GM12892 (cell line): ENCODE measurements around the gene MAPK12.

Experiments used
- DNase-seq: peaks from one replicate; pipeline ENCODE4 v3.0.0; 2011; ENCODE audit not compliant: insufficient read length
- FAIRE-seq: peaks from 2 replicates; lab custom pipeline; 2011; peaks lifted over from hg19 to GRCh38; lab: Jason Lieb, UNC
- POLR2A ChIP-seq: IDR thresholded peaks from 2 replicates; pipeline ENCODE4 v1.6.1; 2011; ENCODE audit warnings: low read depth, low read length, control low read depth
- POLR2AphosphoS5 ChIP-seq: IDR thresholded peaks from 2 replicates; pipeline ENCODE4 v1.6.1; 2011; ENCODE audit warnings: low read depth, low read length, control low read depth
- TAF1 ChIP-seq: IDR thresholded peaks from 2 replicates; pipeline ENCODE4 v1.6.1; 2011; ENCODE audit warnings: low read depth, mild to moderate bottlenecking, control low read depth, low read length, borderline replicate concordance

MAPK12 gene

DNA sequence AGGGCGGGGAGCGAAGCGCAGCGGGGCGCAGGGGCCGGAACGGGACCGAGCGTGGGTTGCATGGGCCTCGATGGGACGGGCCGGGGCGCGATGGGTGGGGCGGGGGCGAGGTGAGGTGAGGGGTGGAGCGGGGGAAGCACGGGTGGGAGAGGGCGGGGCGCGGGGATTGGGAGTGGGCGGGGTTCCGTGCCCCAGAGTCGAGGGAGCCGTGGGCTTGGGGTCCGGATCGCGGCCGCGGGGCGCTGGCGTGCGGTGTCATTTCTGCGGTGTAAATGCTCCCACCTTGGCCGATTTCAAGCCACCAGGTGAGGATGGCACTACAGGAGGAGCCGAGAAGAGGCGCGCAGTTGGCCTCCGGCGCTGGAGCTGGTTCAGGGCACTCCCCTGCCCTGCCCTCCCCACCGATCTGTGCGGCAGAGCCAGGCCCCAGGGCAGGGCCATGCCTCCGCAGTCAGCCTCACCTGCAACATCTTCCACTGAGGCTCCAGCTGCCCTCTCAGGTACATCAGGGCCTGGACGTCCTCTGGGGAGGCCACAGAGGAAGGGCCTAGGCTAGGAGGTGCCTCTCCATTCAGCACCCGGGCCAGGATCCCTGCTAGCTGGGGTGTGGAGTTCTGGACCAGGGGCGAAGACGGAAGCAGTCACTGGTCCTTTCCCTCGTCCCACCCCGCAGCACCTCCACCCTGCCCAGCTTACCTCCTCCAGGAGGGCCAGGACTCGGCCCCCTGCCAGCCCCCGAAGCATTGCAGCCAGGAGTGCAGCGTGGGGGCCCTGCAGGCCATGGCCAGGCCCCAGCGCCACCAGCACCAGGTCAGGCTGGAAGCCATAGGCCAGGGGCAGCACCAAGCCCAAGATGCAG lies 16.0 kb downstream of the MAPK12 start:
- DNase-seq (no peak), FAIRE-seq (no peak)
- TF ChIP-seq TAF1 (no peak), POLR2AphosphoS5 (no peak), POLR2A (no peak; the same call in 1 of the 2 replicates)

DNA sequence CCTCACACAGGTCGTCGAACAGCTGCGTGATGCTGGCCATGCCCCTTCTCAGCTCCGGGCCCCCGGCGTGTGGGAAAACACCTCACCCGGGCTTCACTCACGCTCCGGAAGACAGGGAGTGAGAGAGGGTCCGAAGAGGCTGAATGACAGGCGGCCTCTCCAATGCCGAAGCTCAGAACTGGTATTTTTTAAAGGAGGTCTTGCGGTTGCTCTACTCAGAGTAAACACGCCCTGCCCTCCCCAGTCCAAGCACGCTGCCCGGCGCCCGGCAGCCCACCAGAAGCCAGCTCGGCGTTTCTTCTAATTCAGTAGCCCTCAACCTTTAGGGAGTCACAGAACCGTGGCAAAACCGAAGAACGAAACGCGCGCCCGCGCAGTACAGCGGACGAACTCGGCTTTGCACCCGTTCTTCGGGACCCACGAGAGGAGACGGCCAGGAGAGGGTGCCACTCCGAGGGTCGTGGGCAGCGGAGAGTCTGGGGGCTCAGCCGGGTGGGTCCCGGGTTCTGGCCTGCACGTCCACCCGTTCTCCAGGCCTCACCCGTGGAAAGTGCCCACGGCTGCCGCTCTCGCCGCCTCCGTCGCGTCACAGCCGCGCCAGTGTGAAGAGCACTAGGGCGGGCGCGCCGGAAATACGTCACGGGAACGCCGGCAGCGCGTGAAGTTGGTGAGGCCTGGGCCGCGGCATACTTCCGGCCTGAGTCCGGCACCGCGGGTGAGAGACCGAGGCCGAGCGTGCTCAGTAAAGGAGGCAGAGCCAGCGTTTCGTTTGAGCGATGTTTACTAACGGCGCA lies 16.9 kb downstream of the MAPK12 start, which contains the start of gene TUBGCP6:
Gene TUBGCP6 (minus strand): TSS at position 604 of the 794 bp plus-strand sequence. CDS start 564 bp downstream, at position 40.
- TF ChIP-seq POLR2A: peak; percentile 92
- TF ChIP-seq POLR2AphosphoS5: peak; percentile 92
- peak; percentile 81; the same call in 1 of the 2 replicates for TF ChIP-seq TAF1
- peak; percentile 95 for DNase-seq
- FAIRE-seq: peak; percentile 98

GRCh38 chr22:50243685-50244419 lies 17.6 kb downstream of the MAPK12 start:
- DNase-seq (no peak), FAIRE-seq (peak; percentile 91)
- TF ChIP-seq POLR2AphosphoS5: no peak

DNA sequence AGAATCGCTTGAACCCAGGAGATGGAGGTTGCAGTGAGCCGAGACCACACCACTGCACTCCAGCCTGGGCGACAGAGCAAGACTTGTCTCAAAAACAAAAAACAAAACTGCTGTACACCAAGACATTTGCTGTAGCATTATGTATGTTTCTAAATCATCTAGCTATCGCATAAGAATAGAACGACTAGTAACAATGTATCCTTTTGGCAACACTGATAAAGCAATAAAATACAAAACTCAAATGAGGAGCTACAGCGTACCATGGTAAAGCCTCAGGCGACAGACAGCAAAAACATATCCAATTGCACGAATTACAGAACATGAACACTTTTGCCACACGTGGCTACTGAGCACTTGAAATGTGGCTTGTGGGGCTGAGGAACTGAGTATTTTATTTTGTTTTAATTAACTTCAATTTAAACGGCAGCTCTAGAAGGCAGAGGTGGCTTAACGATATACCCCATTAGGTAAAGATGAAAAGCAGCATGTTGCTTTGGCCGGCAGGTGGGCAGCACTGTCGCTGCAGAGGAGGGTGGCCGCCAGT lies 19.0 kb downstream of the MAPK12 start:
- TF ChIP-seq POLR2A (no peak), POLR2AphosphoS5 (no peak), TAF1 (no peak)

DNA sequence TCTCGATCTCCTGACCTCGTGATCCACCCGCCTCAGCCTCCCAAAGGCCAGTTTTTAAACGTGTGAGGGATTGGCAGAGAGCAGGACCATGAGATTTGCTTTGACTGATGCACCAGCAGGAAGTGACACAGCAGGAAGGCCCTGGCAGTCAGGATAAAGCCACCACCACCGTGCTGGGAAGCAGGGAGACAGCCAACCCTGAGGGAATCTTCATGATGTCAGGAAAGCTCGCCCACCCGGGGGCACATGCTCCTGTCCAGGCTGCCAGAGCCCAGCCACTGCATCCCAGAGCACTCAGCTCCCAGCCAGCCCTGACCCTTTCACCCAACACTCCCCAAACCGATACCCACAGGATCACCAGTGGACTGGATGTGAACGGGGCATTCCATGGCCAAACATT lies 22.7 kb downstream of the MAPK12 start:
- TF ChIP-seq POLR2AphosphoS5: no peak
- TF ChIP-seq POLR2A: no peak
- TF ChIP-seq TAF1: no peak
- FAIRE-seq (no peak), DNase-seq (no peak)

More for the DNA sequence above, 19.0 kb downstream of the MAPK12 start:
- no peak for DNase-seq
- peak; percentile 53 for FAIRE-seq

DNA sequence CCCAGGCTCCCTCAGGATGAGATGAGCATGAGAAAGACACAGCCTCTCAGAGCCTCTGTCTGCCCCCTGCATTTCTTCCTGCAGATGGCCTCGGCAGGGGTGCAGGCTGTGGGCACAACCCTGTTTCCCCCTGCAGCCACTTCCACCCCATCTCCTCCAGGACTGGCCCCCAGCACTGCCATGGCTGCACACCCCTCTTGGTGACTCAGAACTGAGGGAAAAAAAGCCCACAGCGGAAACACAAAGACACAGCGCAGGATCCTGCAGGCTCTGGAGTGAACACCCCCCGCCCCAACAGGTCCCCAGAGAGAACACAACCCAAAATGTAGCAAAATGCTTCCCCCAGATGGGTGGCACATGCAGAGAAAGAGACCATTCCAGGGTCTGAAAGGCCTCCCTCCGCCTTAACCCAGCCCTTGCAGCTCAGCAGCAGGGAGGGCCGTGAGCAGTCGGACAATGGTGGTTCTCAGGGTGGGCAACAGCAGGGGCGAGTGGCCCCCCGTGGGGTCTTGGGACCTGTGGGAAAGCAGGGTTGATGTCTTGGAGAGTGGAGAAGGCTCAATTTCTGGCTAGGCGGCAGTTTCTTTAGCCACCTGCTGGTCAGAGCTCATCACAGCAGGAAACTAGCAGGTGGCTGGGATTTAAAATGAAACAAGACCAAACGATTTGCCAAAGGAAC lies 24.6 kb downstream of the MAPK12 start:
- DNase-seq: no peak
- FAIRE-seq: peak; percentile 53

GRCh38 chr22:50233223-50233622 lies 28.3 kb downstream of the MAPK12 start:
- DNase-seq (no peak), FAIRE-seq (no peak)
- TF ChIP-seq POLR2AphosphoS5: no peak
- no peak for TF ChIP-seq POLR2A
- no peak for TF ChIP-seq TAF1

More for the DNA sequence above, 24.6 kb downstream of the MAPK12 start:
- no peak for TF ChIP-seq POLR2A
- no peak for TF ChIP-seq TAF1
- no peak for TF ChIP-seq POLR2AphosphoS5

DNA sequence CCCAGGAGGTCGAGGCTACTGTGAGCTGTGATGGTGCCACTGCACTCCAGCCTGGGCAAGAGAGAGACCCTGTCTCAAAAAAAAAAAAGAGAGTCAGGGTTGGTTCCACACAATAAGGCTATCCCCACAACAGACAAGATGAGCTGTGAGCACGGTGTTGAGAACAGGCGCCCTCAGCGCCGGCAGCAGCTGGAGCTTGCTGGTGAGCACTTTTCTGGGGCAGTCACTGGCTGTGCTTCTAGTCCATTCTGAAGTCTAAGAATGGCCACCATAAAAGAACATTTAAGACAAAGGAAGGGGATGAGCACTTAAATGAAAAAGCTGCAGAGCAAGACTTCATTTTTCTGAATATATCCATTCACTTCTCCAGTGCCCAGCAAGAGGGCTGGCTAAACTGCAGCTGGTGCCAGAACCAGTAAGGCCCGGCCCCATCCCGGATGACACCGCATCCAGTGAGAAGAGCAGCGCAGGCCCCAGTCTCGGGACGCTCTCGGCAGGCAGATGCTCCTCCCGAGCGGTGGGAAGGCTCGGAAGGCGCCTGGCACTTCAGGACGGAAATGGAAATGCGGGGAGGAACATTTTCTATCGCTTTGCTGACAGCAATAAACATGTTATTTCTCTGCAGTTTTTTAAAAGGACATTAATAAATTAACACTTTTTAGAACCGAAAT lies 28.9 kb downstream of the MAPK12 start:
- no peak for FAIRE-seq
- no peak for TF ChIP-seq POLR2A
- no peak for TF ChIP-seq TAF1
- TF ChIP-seq POLR2AphosphoS5: no peak

GRCh38 chr22:50229370-50229769 lies 32.1 kb downstream of the MAPK12 start:
- FAIRE-seq (no peak), DNase-seq (no peak)
- TF ChIP-seq POLR2A (no peak), TAF1 (no peak), POLR2AphosphoS5 (no peak)

More for the DNA sequence above, 28.9 kb downstream of the MAPK12 start:
- DNase-seq: no peak

GRCh38 chr22:50228366-50228765 lies 33.1 kb downstream of the MAPK12 start:
- no peak for TF ChIP-seq POLR2AphosphoS5
- no peak for TF ChIP-seq POLR2A
- no peak for TF ChIP-seq TAF1
- no peak for DNase-seq

DNA sequence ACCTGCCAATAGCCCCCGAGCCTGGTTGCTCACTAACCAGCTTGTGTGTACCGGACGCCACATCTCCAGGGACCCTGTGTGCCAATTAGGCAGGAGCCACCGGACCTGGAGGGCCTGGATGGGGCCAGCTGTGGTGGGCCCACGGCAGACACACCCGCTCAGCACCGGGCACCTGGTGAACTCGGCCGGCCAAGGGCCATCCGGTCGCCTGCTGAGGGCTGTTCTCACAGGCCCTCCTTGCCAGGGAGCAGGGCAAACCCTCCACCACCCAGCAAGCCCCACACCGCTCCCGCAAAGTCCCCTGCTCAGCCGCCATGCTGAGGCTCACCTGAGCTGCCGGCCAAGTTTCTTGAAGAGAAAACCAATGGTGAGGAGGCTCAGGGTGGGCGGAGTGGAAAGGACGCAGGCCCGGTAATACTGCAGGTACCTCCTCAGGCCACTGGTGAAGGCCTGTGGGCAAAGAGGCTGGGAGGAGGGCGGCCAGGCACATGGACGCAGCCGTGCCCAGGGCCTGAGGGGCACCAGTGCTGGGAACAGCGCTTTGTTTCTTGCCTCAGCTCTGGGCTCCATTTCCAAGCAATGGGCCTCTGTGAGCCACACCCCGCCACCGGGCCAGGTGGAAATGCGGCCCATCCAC lies 33.8 kb downstream of the MAPK12 start:
- FAIRE-seq: no peak
- TF ChIP-seq TAF1 (no peak), POLR2AphosphoS5 (no peak), POLR2A (no peak)

More at GRCh38 chr22:50228366-50228765, 33.1 kb downstream of the MAPK12 start:
- FAIRE-seq: no peak

DNA sequence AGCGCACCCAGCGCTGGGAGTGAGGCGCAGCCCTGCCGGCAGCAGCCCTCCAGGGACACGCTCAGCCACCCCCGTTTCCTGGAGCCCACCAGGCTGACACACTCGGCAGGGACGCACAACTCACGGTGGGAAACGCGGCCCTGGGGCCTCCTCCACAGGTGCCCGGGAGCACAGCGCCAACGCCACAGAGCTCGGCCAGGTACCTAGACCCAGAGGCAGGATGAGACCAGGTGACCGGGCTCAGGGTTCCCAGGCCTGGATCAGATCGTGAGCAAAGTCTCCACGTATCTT lies 34.7 kb downstream of the MAPK12 start:
- DNase-seq (no peak), FAIRE-seq (no peak)
- no peak for TF ChIP-seq TAF1

More for the DNA sequence above, 33.8 kb downstream of the MAPK12 start:
- DNase-seq: no peak
